Fibroblast of lung (primary cell): ENCODE measurements around the gene MIX23. TPM values are rescaled to one million over a fixed set of nuclear protein-coding genes. Genes with fewer than 3 reads are reported as not detected.

Experiments
- DNase-seq, 2 donors: peaks; one replicate each; pipeline versions ENCODE4 v3.0.0 to v3.0.0-alpha.2; 2010; ENCODE audit warnings: low read depth in 2 of 2
- H2AFZ ChIP-seq: 2 replicates; pipeline ENCODE4 v1.5.1; 2012; ENCODE audit warnings: low read length, control low read depth, inconsistent platforms
- H3K27ac ChIP-seq: 2 replicates; pipeline ENCODE4 v1.5.1; 2011; ENCODE audit warnings: low read length, control low read depth; ENCODE audit not compliant: insufficient read depth
- H3K27me3 ChIP-seq: 2 replicates; pipeline ENCODE4 v1.5.1; 2011; ENCODE audit warnings: mild to moderate bottlenecking, low read length; ENCODE audit not compliant: control insufficient read depth, insufficient read depth
- H3K36me3 ChIP-seq: 2 replicates; pipeline ENCODE4 v1.5.1; 2011; ENCODE audit warnings: low read length; ENCODE audit not compliant: control insufficient read depth, insufficient read depth
- H3K4me1 ChIP-seq: 2 replicates; pipeline ENCODE4 v1.5.1; 2011; ENCODE audit warnings: low read length; ENCODE audit not compliant: control insufficient read depth, insufficient read depth; ENCODE audit errors: extremely low read depth
- H3K4me2 ChIP-seq: 2 replicates; pipeline ENCODE4 v1.5.1; 2011; ENCODE audit warnings: low read length, control low read depth; ENCODE audit not compliant: insufficient read depth; ENCODE audit errors: extremely low read depth
- H3K4me3 ChIP-seq, 4 experiments: fragments of 200-600 bp in 1 of 4; sonication (generic) in 1 of 4; replicated peaks in 1 of 4; 2 replicates each; pipeline ENCODE4 v1.5.1; 2011 to 2016; ENCODE audit warnings: low read length in 4 of 4, low read depth in 3 of 4, mild to moderate bottlenecking in 3 of 4, control low read depth in 2 of 4, inconsistent platforms in 1 of 4, mixed read lengths in 1 of 4; ENCODE audit not compliant: insufficient read depth in 1 of 4; ENCODE audit errors: control extremely low read depth in 1 of 4
- H3K79me2 ChIP-seq: 2 replicates; pipeline ENCODE4 v1.5.1; 2012; ENCODE audit warnings: mild to moderate bottlenecking, low read length, inconsistent platforms; ENCODE audit not compliant: control insufficient read depth, insufficient read depth
- H3K9ac ChIP-seq: 2 replicates; pipeline ENCODE4 v1.5.1; 2011; ENCODE audit warnings: mild to moderate bottlenecking, low read length, control low read depth; ENCODE audit not compliant: insufficient read depth
- H3K9me3 ChIP-seq: 2 replicates; pipeline ENCODE4 v1.5.1; 2012; ENCODE audit warnings: low read depth, low read length; ENCODE audit not compliant: control insufficient read depth, insufficient read depth
- H4K20me1 ChIP-seq: 2 replicates; pipeline ENCODE4 v1.5.1; 2011; ENCODE audit warnings: low read length; ENCODE audit not compliant: control insufficient read depth, insufficient read depth; ENCODE audit errors: extremely low read depth
- EZH2 ChIP-seq: IDR thresholded peaks from 2 replicates; pipeline ENCODE4 v1.5.1; 2012; ENCODE audit warnings: low read length, control low read depth, mild to moderate bottlenecking; ENCODE audit errors: missing control alignments
- polyA plus RNA-seq, 2 donors: library from polyadenylated mRNA; depleted of rRNA in 1 of 2; stranded (reverse) in 1 of 2; unstranded in 1 of 2; fragments of >200 nt; gene quantifications; 2 replicates each; pipeline ENCODE4 v1.2.1, GENCODE V29; 2011 to 2012; ENCODE audit warnings: missing spikeins in 1 of 2
- total RNA-seq: library from RNA; depleted of rRNA; stranded (reverse); fragments of >200 nt; gene quantifications from 2 replicates; pipeline ENCODE4 v1.2.1, GENCODE V29; 2014
- TF ChIP-seq, protein P1 (sequence below), 2 donors: IDR thresholded peaks in 1 of 2; conservative IDR thresholded peaks in 1 of 2; 1 replicate in 1 of 2; 2 replicates in 1 of 2; pipeline ENCODE4 v1.5.1; 2011 to 2012; ENCODE audit warnings: low read length in 2 of 2, control low read depth in 1 of 2, inconsistent platforms in 1 of 2, low read depth in 1 of 2, mild to moderate bottlenecking in 1 of 2

MIX23 gene
- total and polyA plus RNA-seq, 2 donors (not counting 1 experiment from before 2014, with no cell fraction given), result 22.3 to 30.9 TPM

DNA sequence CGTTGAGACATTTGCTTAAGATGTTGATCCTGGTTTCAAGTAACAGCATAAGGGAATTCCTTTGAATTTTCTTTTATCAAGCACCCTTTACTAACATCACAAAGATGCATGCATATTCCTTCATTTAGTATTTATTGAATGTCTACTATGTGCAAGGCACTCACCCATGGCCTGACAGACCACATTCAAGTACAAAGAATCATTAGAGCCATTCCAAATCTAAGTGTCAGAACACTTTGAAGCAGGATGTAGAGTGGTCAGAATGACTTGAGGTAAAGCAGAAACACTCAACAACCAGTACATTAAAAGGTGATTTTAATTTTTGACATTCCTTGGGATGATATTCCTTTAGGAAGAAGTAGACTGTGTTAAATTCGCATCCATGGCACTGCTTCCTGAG lies 38.8 kb upstream of the MIX23 start:
- H3K9ac ChIP-seq, result no peak overlapping the region
- H3K79me2 ChIP-seq, result peaks cover 10% of the 10 kb centered on the region
- no peak for DNase-seq
- TF ChIP-seq EZH2, result no peak
- TF ChIP-seq, protein P1, sequence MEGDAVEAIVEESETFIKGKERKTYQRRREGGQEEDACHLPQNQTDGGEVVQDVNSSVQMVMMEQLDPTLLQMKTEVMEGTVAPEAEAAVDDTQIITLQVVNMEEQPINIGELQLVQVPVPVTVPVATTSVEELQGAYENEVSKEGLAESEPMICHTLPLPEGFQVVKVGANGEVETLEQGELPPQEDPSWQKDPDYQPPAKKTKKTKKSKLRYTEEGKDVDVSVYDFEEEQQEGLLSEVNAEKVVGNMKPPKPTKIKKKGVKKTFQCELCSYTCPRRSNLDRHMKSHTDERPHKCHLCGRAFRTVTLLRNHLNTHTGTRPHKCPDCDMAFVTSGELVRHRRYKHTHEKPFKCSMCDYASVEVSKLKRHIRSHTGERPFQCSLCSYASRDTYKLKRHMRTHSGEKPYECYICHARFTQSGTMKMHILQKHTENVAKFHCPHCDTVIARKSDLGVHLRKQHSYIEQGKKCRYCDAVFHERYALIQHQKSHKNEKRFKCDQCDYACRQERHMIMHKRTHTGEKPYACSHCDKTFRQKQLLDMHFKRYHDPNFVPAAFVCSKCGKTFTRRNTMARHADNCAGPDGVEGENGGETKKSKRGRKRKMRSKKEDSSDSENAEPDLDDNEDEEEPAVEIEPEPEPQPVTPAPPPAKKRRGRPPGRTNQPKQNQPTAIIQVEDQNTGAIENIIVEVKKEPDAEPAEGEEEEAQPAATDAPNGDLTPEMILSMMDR (conservative IDR thresholded peaks at IDR 0.05 in 1 of 2, IDR thresholded peaks at IDR 0.05 in 1 of 2; ENCODE audit: low read depth in 1 of 2, low read length in 2 of 2), result no peak
- no peak overlapping the region for H3K4me3 ChIP-seq
- H3K36me3 ChIP-seq, result peaks cover 9% of the 10 kb centered on the region
- H3K9me3 ChIP-seq, result no peaks in the 10 kb centered on the region
- no peak overlapping the region for H3K27ac ChIP-seq
- no peak overlapping the region for H3K4me2 ChIP-seq
- no peaks in the 10 kb centered on the region for H4K20me1 ChIP-seq
- no peaks in the 10 kb centered on the region for H3K4me1 ChIP-seq
- no peak overlapping the region for H2AFZ ChIP-seq
- H3K27me3 ChIP-seq, result no peaks in the 10 kb centered on the region

DNA sequence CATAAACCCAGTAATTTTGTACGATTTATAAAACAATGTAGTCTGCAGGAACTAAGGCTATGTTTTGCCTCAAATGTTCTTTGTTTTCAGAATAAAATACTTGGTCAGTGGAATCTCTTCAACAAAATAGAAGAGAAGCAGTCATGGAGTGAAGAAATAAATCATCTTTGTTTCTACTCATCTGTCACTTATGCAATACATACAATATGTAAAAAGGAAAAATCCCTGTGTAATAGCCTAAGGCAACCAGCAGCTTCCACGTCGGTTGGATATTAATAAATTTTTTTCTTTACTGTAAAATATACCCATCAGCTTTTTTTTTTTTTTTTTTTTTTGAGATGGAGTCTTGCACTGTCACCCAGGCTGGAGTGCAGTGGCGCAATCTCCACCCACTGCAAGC lies 38.1 kb upstream of the MIX23 start:
- no peaks in the 10 kb centered on the region for H3K9me3 ChIP-seq

DNA sequence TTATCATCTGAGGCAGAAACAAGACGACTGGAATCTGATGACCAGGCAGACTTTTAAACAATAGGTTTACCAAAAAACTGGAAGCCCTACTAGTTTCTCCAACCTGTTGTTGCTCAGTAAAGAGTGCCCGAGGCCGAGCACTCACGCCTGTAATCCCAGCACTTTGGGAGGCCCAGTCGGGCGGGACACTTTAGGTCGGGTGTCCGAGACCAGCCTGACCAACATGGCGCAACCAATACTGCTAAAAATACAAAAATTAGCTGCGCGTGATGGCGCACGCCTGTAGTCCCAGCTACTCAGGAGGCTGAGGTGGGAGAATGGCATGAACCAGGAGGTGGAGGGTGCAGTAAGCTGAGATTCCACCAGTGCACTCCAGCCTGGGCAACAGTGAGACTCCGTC lies 33.9 kb upstream of the MIX23 start:
- Histone ChIP-seq H3K27ac (peak overlapping the region; percentile 92), H3K4me3 (peak overlapping the region; percentile 65 to 100 (median 84)), H3K4me1 (peaks cover 3% of the 10 kb centered on the region), H3K79me2 (peaks cover 28% of the 10 kb centered on the region), H3K27me3 (no peaks in the 10 kb centered on the region), H3K9me3 (no peaks in the 10 kb centered on the region), H4K20me1 (no peaks in the 10 kb centered on the region), H2AFZ (no peak overlapping the region), H3K36me3 (peaks cover under 1% of the 10 kb centered on the region), H3K4me2 (peak overlapping the region; percentile 85), H3K9ac (no peak overlapping the region)
- DNase-seq, result peak; percentile 13 to 17
- TF ChIP-seq EZH2, result no peak
- TF ChIP-seq, protein P1 (conservative IDR thresholded peaks at IDR 0.05 in 1 of 2, IDR thresholded peaks at IDR 0.05 in 1 of 2; ENCODE audit: low read depth in 1 of 2, low read length in 2 of 2), result no peak

More for the DNA sequence above, 38.1 kb upstream of the MIX23 start:
- Histone ChIP-seq H3K27me3 (no peaks in the 10 kb centered on the region), H3K4me1 (no peaks in the 10 kb centered on the region), H2AFZ (no peak overlapping the region), H4K20me1 (no peaks in the 10 kb centered on the region), H3K9ac (no peak overlapping the region), H3K36me3 (peaks cover 8% of the 10 kb centered on the region), H3K27ac (no peak overlapping the region), H3K79me2 (peaks cover 14% of the 10 kb centered on the region), H3K4me3 (no peak overlapping the region), H3K4me2 (no peak overlapping the region)
- DNase-seq, result no peak
- TF ChIP-seq, protein P1 (conservative IDR thresholded peaks at IDR 0.05 in 1 of 2, IDR thresholded peaks at IDR 0.05 in 1 of 2; ENCODE audit: low read depth in 1 of 2, low read length in 2 of 2), result no peak
- TF ChIP-seq EZH2, result no peak
